ENCODE data around the gene DRAXIN. TPM values are rescaled to one million over a fixed set of nuclear protein-coding genes. Genes with fewer than 3 reads are reported as not detected.

DRAXIN gene
- total and polyA plus RNA-seq, 11 donors = 0.03 to 0.29 (median 0.10) TPM; not detected in 4

DNA sequence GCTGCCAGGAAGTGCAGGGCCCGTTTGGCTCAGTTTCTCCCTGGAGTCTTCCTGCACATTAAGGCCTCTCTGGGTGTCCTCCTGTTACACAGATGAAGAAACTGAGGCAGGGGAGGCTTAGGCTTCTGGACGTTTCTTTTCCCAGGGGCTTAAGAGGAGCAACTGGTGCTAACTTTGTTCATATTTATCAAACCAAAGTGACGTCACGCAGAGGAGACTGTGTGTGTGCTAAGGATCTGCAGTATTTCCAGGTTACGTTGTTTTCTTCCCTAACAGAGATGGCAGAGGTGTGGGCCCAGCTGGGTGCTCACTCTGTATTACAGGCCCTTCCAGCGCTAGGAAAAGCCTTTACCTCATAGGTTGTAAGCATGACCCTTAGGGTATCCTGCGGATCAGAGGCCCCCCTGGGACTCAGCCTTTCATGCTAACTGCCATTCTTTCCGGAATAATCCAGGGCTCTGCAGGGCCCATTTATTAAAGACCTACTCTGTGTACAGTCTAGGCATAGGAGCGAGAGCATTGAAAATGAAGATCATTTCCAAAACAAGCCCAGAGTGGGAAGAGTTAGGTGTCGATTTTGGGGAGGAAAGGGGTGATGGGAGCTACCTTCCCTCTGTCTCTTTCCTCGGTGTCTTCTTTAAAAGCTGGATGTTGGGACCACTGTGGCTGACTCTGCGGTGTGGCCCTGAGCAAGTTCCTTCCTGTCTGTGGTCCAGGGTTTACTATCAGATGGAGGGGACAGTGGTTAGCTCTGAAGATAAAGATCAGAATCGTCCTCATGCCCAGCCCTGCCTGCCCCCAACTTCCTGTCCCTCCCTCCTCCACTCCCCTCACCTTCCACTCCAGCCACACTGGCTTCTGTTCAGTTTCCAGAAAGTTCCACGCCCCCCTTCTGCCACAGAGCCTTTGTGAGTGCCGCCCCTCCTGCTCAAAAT lies 49.0 kb downstream of the DRAXIN start:
- ATAC-seq = no peak
- intact Hi-C loops (cut with DNase I) = no loop called here
- Histone ChIP-seq H3K9me3 (no peaks in the 10 kb centered on the region), H3K4me3 (no peak overlapping the region), H3K36me3 (peaks cover 0 to 2% (median 0%) of the 10 kb centered on the region in 9 donors), H3K27ac (peak overlapping the region in 1 of 12 donors; percentile 15), H3K4me1 (peaks cover 3 to 58% (median 13%) of the 10 kb centered on the region in 12 donors), H3K27me3 (no peaks in the 10 kb centered on the region)
- 53 to 67% (median 64%) methylated on average over 15 of the region's 15 CpGs for WGBS, 4 donors
- no peak for TF ChIP-seq CTCF (IDR thresholded peaks at IDR 0.05)
- no peak for TF ChIP-seq POLR2A (IDR thresholded peaks at IDR 0.05)
- no peak for DNase-seq

GRCh38 chr1:11741482-11741881 lies 50.0 kb downstream of the DRAXIN start:
- no peak for DNase-seq
- no peak overlapping the region for H3K27ac ChIP-seq
- WGBS, 4 donors = 91 to 96% (median 92%) methylated on average over 4 of the region's 4 CpGs
- no peaks in the 10 kb centered on the region for H3K27me3 ChIP-seq
- ATAC-seq = no peak
- H3K36me3 ChIP-seq = peaks cover 0 to 11% (median 4%) of the 10 kb centered on the region in 9 donors
- peak overlapping the region in 1 of 12 donors; percentile 9 for H3K4me3 ChIP-seq
- TF ChIP-seq POLR2A (IDR thresholded peaks at IDR 0.05) (no peak), CTCF (IDR thresholded peaks at IDR 0.05) (no peak)
- intact Hi-C loops (cut with DNase I) = no loop called here
- peaks cover 0 to 55% (median 13%) of the 10 kb centered on the region in 12 donors for H3K4me1 ChIP-seq
- no peaks in the 10 kb centered on the region for H3K9me3 ChIP-seq

DNA sequence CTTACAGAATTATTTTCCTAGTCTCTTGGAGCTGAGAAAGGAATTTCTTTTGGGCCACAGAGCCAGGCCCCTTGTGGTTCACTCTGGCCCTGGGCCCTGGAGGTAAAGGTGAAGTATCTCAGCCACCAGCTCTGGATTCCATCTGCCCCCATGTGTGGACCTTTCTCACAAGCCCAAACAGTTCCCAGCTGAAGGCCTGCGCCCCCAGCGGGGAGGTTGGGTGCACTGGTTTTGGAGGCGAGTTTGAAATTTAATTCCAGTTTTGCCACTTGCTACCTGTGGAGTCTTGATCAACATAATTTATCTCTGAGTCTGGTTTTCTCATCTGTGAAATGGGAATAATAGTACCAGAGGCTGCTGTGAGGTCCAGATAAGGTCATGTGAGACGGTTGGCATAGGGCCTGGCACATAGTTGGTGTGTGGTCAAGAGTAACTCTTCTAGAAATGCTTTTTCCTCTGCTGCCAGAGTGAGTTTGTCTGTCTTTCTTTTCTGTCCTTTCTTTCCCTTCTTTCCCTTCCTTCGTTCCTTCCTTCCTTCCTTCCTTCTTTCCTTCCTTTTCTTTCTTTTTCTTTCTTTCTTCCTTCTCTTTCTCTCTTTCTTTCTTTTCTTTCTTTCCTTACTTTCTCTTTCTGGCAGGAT lies 50.5 kb downstream of the DRAXIN start:
- intact Hi-C loops (cut with DNase I) = no loop called here
- no peaks in the 10 kb centered on the region for H3K27me3 ChIP-seq
- peaks cover 0 to 51% (median 12%) of the 10 kb centered on the region in 12 donors for H3K4me1 ChIP-seq
- DNase-seq (no peak), ATAC-seq (no peak)
- TF ChIP-seq CTCF (IDR thresholded peaks at IDR 0.05) = no peak
- no peak for TF ChIP-seq POLR2A (IDR thresholded peaks at IDR 0.05)
- WGBS, 4 donors = 78 to 96% (median 87%) methylated on average over 5 of the region's 5 CpGs
- no peak overlapping the region for H3K27ac ChIP-seq
- no peak overlapping the region for H3K4me3 ChIP-seq
- peaks cover 0 to 17% (median 4%) of the 10 kb centered on the region in 9 donors for H3K36me3 ChIP-seq
- H3K9me3 ChIP-seq = no peaks in the 10 kb centered on the region

DNA sequence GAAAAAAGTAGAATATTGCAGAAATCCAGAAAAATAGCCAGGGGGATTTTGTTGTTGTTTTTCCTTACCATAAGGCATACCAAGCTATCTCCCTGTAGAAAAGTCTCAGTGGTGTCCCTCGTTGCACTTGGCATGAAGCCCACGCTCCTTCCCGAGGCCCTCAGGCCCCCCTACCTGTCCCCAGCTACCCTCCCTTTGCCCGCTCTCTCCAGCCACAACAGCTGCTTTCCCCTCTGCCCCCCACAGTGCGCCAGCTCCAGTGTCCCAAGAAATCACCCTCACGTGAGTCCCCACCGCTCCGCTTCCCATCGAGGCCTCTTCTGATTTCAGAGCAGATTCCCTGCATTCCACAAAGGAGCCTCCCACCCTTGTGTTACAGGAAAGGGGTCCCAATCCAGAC lies 52.8 kb downstream of the DRAXIN start:
- H3K27ac ChIP-seq = no peak overlapping the region
- no peaks in the 10 kb centered on the region for H3K27me3 ChIP-seq
- intact Hi-C loops (cut with DNase I) = no loop called here
- ATAC-seq (no peak), DNase-seq (peak in 1 of 5 donors; percentile 38)
- TF ChIP-seq POLR2A (IDR thresholded peaks at IDR 0.05) (no peak), CTCF (IDR thresholded peaks at IDR 0.05) (no peak)
- 75 to 88% (median 84%) methylated on average over 9 of the region's 9 CpGs for WGBS, 4 donors
- H3K4me1 ChIP-seq = peaks cover 0 to 35% (median 9%) of the 10 kb centered on the region in 12 donors
- no peaks in the 10 kb centered on the region for H3K9me3 ChIP-seq
- H3K4me3 ChIP-seq = no peak overlapping the region
- H3K36me3 ChIP-seq = peaks cover 0 to 39% (median 16%) of the 10 kb centered on the region in 9 donors

Measured in heart left ventricle (tissue), 16 donors.